H1 (cell line): ENCODE data around the gene AQP7.
"Not testable (repeated sequence)": the region's sequence is repeated elsewhere in the genome, so short reads cannot be mapped to it uniquely, and the experiment has no call there.

Experiments
- CTCF ChIP-seq, 3 experiments: IDR thresholded peaks; 1 replicate in 2 of 3; 2 replicates in 1 of 3; pipeline versions ENCODE4 v1.5.1 to v1.6.1; 2011; ENCODE audit warnings: low read length in 3 of 3, mild to moderate bottlenecking in 3 of 3, inconsistent platforms in 2 of 3, low read depth in 1 of 3, moderate library complexity in 1 of 3; ENCODE audit not compliant: insufficient read depth in 1 of 3; ENCODE audit errors: control extremely low read depth in 1 of 3
- POLR2A ChIP-seq, 2 experiments: IDR thresholded peaks; 1 replicate in 1 of 2; 2 replicates in 1 of 2; pipeline ENCODE4 v1.6.1; 2011; ENCODE audit warnings: low read depth in 2 of 2, low read length in 2 of 2, mild to moderate bottlenecking in 2 of 2; ENCODE audit errors: control extremely low read depth in 1 of 2
- ZNF274 ChIP-seq: IDR thresholded peaks from 2 replicates; pipeline ENCODE4 v1.7.0; 2012; ENCODE audit warnings: low read length, borderline replicate concordance; ENCODE audit errors: extremely low read depth

GRCh38 chr9:33364814-33365213 lies 37.6 kb downstream of the AQP7 start:
- TF ChIP-seq ZNF274; CTCF (IDR thresholded peaks at IDR 0.05; ENCODE audit: control extremely low read depth in 1 of 3, insufficient read depth in 1 of 3, low read depth in 1 of 3, low read length in 3 of 3); POLR2A (IDR thresholded peaks at IDR 0.05; ENCODE audit: control extremely low read depth in 1 of 2, low read depth in 2 of 2, low read length in 2 of 2): not testable (repeated sequence)
